Stimulated activated effector memory CD8-positive, alpha-beta T cell treated with anti-CD3 and anti-CD28 coated beads, Interleukin-12 subunit alpha, Interleukin-12 subunit beta, amount 100 ng/mL, for 72 hours (primary cell): ENCODE measurements around the gene TSPAN15.

ENCODE experiments used
- ATAC-seq: fragments of 150-1000 bp; cut with Tn5 transposase; 2 replicates; pipeline ENCODE4 v1.10.0; 2021
- DNase-seq, 2 donors: peaks; one replicate each; pipeline ENCODE4 v3.0.0; 2021 to 2022; ENCODE audit warnings: low spot score in 2 of 2
- H3K27ac Mint-ChIP-seq: one replicate; pipeline ENCODE4 v1.8.0; 2022; ENCODE audit warnings: mild to moderate bottlenecking, mixed read lengths
- H3K36me3 Mint-ChIP-seq: one replicate; pipeline ENCODE4 v1.8.0; 2022; ENCODE audit warnings: mild to moderate bottlenecking, mixed read lengths
- H3K4me1 Mint-ChIP-seq: one replicate; pipeline ENCODE4 v1.8.0; 2022; ENCODE audit warnings: mixed read lengths
- H3K4me3 Mint-ChIP-seq: one replicate; pipeline ENCODE4 v1.8.0; 2022; ENCODE audit warnings: mild to moderate bottlenecking, mixed read lengths
- H3K9me3 Mint-ChIP-seq: one replicate; pipeline ENCODE4 v1.8.0; 2022; ENCODE audit warnings: mixed read lengths

TSPAN15 gene

GRCh38 chr10:69538461-69538860, 87.2 kb downstream of the TSPAN15 start:
- peaks cover 2% of the 10 kb centered on the region for H3K9me3 Mint-ChIP-seq

GRCh38 chr10:69541463-69541862, 90.2 kb downstream of the TSPAN15 start:
- DNase-seq (no peak), ATAC-seq (no peak)
- Mint-ChIP-seq H3K27ac (no peak overlapping the region), H3K9me3 (peaks cover 2% of the 10 kb centered on the region), H3K36me3 (peaks cover 4% of the 10 kb centered on the region), H3K4me1 (no peaks in the 10 kb centered on the region), H3K4me3 (no peak overlapping the region)

More at GRCh38 chr10:69538461-69538860, 87.2 kb downstream of the TSPAN15 start:
- Mint-ChIP-seq H3K27ac (no peak overlapping the region), H3K4me1 (no peaks in the 10 kb centered on the region), H3K36me3 (peaks cover 4% of the 10 kb centered on the region), H3K4me3 (no peak overlapping the region)
- DNase-seq (no peak), ATAC-seq (no peak)

- Mint-ChIP-seq H3K4me1 (no peaks in the 10 kb centered on the region), H3K4me3 (no peak overlapping the region), H3K36me3 (no peaks in the 10 kb centered on the region), H3K27ac (no peak overlapping the region), H3K9me3 (peaks cover 12% of the 10 kb centered on the region)
- ATAC-seq (no peak), DNase-seq (no peak)
Observed at GRCh38 chr10:69549959-69550358, 98.7 kb downstream of the TSPAN15 start.

- DNase-seq (no peak), ATAC-seq (no peak)
- H3K36me3 Mint-ChIP-seq, result no peaks in the 10 kb centered on the region
- no peak overlapping the region for H3K27ac Mint-ChIP-seq
- peaks cover 12% of the 10 kb centered on the region for H3K9me3 Mint-ChIP-seq
- no peak overlapping the region for H3K4me3 Mint-ChIP-seq
- H3K4me1 Mint-ChIP-seq, result no peaks in the 10 kb centered on the region
Observed at GRCh38 chr10:69552268-69552667, 101.0 kb downstream of the TSPAN15 start.

- DNase-seq, result no peak
- no peak for ATAC-seq
- no peak overlapping the region for H3K4me3 Mint-ChIP-seq
- H3K4me1 Mint-ChIP-seq, result peaks cover 5% of the 10 kb centered on the region
- H3K9me3 Mint-ChIP-seq, result peaks cover 12% of the 10 kb centered on the region
- H3K27ac Mint-ChIP-seq, result no peak overlapping the region
- no peaks in the 10 kb centered on the region for H3K36me3 Mint-ChIP-seq
Observed at GRCh38 chr10:69553328-69553727, 102.1 kb downstream of the TSPAN15 start.

GRCh38 chr10:69554611-69555010, 103.3 kb downstream of the TSPAN15 start:
- H3K36me3 Mint-ChIP-seq, result no peaks in the 10 kb centered on the region
- ATAC-seq, result no peak

More at GRCh38 chr10:69554611-69555010, 103.3 kb downstream of the TSPAN15 start:
- no peak for DNase-seq
- Mint-ChIP-seq H3K9me3 (peaks cover 6% of the 10 kb centered on the region), H3K4me3 (no peak overlapping the region), H3K27ac (no peak overlapping the region), H3K4me1 (peaks cover 14% of the 10 kb centered on the region)
